Prostate gland (tissue), 2 donors: ENCODE results near the gene OPN4.

Source experiments
- CTCF ChIP-seq, 4 experiments: fragments of 200-600 bp in 2 of 4; fragments of 450-650 bp in 2 of 4; sonication (generic) in 2 of 4; IDR thresholded peaks; 1 replicate in 3 of 4; 2 replicates in 1 of 4; pipeline ENCODE4 v1.5.1; 2016 to 2019; ENCODE audit warnings: antibody characterized with exemption in 4 of 4, mild to moderate bottlenecking in 2 of 4, moderate library complexity in 2 of 4
- POLR2A ChIP-seq: fragments of 450-650 bp; IDR thresholded peaks from one replicate; pipeline ENCODE4 v1.6.1; 2016; ENCODE audit warnings: antibody characterized with exemption, mild to moderate bottlenecking

- no peak for TF ChIP-seq POLR2A
- no peak for TF ChIP-seq CTCF (IDR thresholded peaks at IDR 0.05)
Observed at GRCh38 chr10:86678999-86679792, 24.8 kb downstream of the OPN4 start.
